ENCODE data around the gene BCAS1.

DNA sequence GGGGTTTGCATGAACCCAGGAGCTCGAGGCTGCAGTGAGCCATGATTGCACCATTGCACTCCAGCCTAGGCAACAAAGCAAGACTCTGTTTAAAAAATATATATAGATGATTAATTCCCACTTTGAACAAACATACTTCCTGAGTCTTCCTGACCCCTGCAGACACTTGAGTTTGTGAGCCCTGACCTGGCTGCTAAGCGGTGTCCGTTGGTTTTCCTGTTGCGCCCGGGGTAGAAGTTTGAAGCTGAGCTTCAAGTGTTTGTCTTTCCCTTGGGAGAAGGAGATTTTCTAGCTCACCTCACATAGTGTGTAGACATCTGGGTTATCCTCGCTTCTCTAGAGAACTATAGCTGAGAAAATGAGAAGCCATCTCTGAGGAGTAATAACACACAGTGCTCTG, 11.7 kb upstream of the BCAS1 start:
- TF ChIP-seq GATA3 (IDR thresholded peaks at IDR 0.05; ENCODE audit: low read depth, low read length) (no peak), GATA2 (IDR thresholded peaks at IDR 0.05; ENCODE audit: low read depth, low read length) (no peak)

Data from SH-SY5Y (cell line).